Colonic mucosa (tissue), 4 donors: ENCODE data around the gene CLDN34. TPM values are rescaled to one million over a fixed set of nuclear protein-coding genes. Genes with fewer than 3 reads are reported as not detected.

Source experiments
- DNase-seq: peaks from one replicate; pipeline ENCODE4 v3.0.0-alpha.2; 2020
- H3K27ac ChIP-seq: fragments of 200-600 bp; one replicate; pipeline ENCODE4 v1.8.0; 2021
- H3K27me3 ChIP-seq: fragments of 200-600 bp; one replicate; pipeline ENCODE4 v1.8.0; 2021
- H3K36me3 ChIP-seq: fragments of 200-600 bp; one replicate; pipeline ENCODE4 v1.8.0; 2021
- H3K4me1 ChIP-seq: fragments of 200-600 bp; one replicate; pipeline ENCODE4 v1.8.0; 2021; ENCODE audit warnings: mild to moderate bottlenecking
- H3K4me3 ChIP-seq: fragments of 200-600 bp; one replicate; pipeline ENCODE4 v1.8.0; 2021
- H3K9ac ChIP-seq, 2 donors: one replicate each; pipeline ENCODE4 v1.7.0; 2013; ENCODE audit warnings: control low read depth in 2 of 2, low read depth in 2 of 2, low read length in 2 of 2
- H3K9me3 ChIP-seq: fragments of 200-600 bp; one replicate; pipeline ENCODE4 v1.8.0; 2021
- intact Hi-C: fragments of 100-400 bp; cut with DNase I; formaldehyde crosslinking; loops from one replicate; pipeline ENCODE4 v1.14.1; 2022
- total RNA-seq, 2 donors: library from RNA; stranded (reverse); fragmentation: NEBNext Ultra II Directional in 1 of 2; extraction: Animal tissue kit (Norgen Biotek cat#: 25700) in 1 of 2; gene quantifications; one replicate each; pipeline ENCODE4 v1.2.1, GENCODE V29; 2021
- TF ChIP-seq, protein P1 (sequence below): fragments of 200-600 bp; IDR thresholded peaks from one replicate; pipeline ENCODE4 v1.8.0; 2022; ENCODE audit warnings: antibody characterized with exemption, mild to moderate bottlenecking
- donor health status: healthy.
- donor health status: DM: no; HTN: no; CAD: no.
- donor health status: DM: no; HTN: no; CAD: no.

The CLDN34 gene
- total RNA-seq, 2 donors from 2014 or later, result 0.24 to 0.27 TPM

- no peaks in the 10 kb centered on the region for H3K27me3 ChIP-seq
- no peaks in the 10 kb centered on the region for H3K4me1 ChIP-seq
- no peaks in the 10 kb centered on the region for H3K9me3 ChIP-seq
- no peak overlapping the region for H3K27ac ChIP-seq
- TF ChIP-seq, protein P1, sequence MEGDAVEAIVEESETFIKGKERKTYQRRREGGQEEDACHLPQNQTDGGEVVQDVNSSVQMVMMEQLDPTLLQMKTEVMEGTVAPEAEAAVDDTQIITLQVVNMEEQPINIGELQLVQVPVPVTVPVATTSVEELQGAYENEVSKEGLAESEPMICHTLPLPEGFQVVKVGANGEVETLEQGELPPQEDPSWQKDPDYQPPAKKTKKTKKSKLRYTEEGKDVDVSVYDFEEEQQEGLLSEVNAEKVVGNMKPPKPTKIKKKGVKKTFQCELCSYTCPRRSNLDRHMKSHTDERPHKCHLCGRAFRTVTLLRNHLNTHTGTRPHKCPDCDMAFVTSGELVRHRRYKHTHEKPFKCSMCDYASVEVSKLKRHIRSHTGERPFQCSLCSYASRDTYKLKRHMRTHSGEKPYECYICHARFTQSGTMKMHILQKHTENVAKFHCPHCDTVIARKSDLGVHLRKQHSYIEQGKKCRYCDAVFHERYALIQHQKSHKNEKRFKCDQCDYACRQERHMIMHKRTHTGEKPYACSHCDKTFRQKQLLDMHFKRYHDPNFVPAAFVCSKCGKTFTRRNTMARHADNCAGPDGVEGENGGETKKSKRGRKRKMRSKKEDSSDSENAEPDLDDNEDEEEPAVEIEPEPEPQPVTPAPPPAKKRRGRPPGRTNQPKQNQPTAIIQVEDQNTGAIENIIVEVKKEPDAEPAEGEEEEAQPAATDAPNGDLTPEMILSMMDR, result no peak
- no peaks in the 10 kb centered on the region for H3K36me3 ChIP-seq
- intact Hi-C loops, result no loop called here
- no peak for DNase-seq
- no peak overlapping the region for H3K9ac ChIP-seq
- no peak overlapping the region for H3K4me3 ChIP-seq
Observed at GRCh38 chrX:9992061-9992460, 24.9 kb downstream of the CLDN34 start.

- H3K27ac ChIP-seq, result no peak overlapping the region
- intact Hi-C loops, result no loop called here
- TF ChIP-seq, protein P1, result no peak
- H3K27me3 ChIP-seq, result no peaks in the 10 kb centered on the region
- H3K9me3 ChIP-seq, result no peaks in the 10 kb centered on the region
- H3K4me1 ChIP-seq, result no peaks in the 10 kb centered on the region
- DNase-seq, result no peak
- no peak overlapping the region for H3K9ac ChIP-seq
- H3K4me3 ChIP-seq, result no peak overlapping the region
- H3K36me3 ChIP-seq, result no peaks in the 10 kb centered on the region
Observed at GRCh38 chrX:9992724-9993123, 25.6 kb downstream of the CLDN34 start.

DNA sequence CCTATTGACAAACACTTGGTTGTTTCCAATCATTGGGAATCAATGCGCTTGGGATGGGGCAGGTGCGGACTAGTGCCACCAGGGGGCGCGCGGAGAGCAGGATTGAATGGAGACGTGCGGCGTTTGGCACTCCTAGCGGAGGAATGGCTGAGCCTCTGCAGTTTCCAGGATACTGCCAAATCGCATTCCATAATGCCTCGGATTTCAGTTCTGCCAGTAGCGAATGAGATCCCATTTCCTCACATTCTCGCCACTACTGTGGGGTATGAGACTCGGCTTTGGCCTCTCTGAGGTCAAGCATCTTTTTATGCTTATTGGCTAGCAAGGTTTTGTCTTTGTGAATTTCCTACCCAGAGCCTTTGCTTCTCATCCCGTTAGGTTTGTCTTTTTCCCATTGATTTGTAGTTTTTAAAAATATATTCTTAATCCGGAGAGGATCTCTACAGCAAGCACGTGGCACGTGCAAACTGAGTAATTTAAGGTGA is 28.7 kb downstream of the CLDN34 start:
- no peaks in the 10 kb centered on the region for H3K36me3 ChIP-seq
- TF ChIP-seq, protein P1, result peak; percentile 98
- H3K9me3 ChIP-seq, result no peaks in the 10 kb centered on the region
- H3K4me3 ChIP-seq, result no peak overlapping the region
- intact Hi-C loops, result loop anchor here (1.0 kb wide), 1 partner anchor 123 kb away; no protein-coding TSS in a partner anchor
- peak; percentile 87 for DNase-seq
- H3K9ac ChIP-seq, result no peak overlapping the region
- H3K4me1 ChIP-seq, result no peaks in the 10 kb centered on the region
- no peak overlapping the region for H3K27ac ChIP-seq
- no peaks in the 10 kb centered on the region for H3K27me3 ChIP-seq

- Histone ChIP-seq H3K27ac (no peak overlapping the region), H3K9me3 (no peaks in the 10 kb centered on the region), H3K4me1 (no peaks in the 10 kb centered on the region), H3K9ac (no peak overlapping the region), H3K27me3 (no peaks in the 10 kb centered on the region), H3K4me3 (no peak overlapping the region), H3K36me3 (no peaks in the 10 kb centered on the region)
- DNase-seq, result no peak
- TF ChIP-seq, protein P1, result no peak
- intact Hi-C loops, result no loop called here
Observed at GRCh38 chrX:9997041-9997440, 29.9 kb downstream of the CLDN34 start.

DNA sequence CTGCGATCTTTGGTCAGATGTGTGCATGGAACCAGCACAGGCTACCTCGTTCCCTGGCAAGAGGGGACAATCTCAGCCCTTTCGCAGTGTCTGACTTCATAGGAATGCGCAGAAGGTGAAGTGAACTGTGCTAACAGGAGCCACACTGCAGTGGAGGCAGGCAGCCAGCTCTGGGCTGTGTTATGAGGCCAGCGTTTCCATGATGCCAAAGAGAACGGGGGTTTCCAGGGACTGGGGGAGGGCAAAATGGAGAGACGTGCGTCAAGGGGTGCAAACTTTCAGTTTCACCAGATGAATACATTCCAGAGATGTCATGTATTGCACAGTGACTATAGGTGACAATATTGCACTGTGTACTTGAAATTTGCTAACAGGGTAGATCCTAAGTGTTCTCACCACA is 30.4 kb downstream of the CLDN34 start:
- Histone ChIP-seq H3K9ac (no peak overlapping the region), H3K9me3 (no peaks in the 10 kb centered on the region), H3K27me3 (no peaks in the 10 kb centered on the region), H3K4me3 (no peak overlapping the region), H3K4me1 (no peaks in the 10 kb centered on the region), H3K27ac (no peak overlapping the region), H3K36me3 (no peaks in the 10 kb centered on the region)
- intact Hi-C loops, result no loop called here
- TF ChIP-seq, protein P1, result no peak
- no peak for DNase-seq
